H1 (cell line): ENCODE data around the gene POU2AF3.

Source experiments
- ASH2L ChIP-seq: fragments of 200-600, 300-600 bp; sonication (generic); IDR thresholded peaks from one replicate; pipeline ENCODE4 v1.7.1; 2017; ENCODE audit warnings: low read length
- CHD2 ChIP-seq: IDR thresholded peaks from 2 replicates; pipeline ENCODE4 v1.6.1; 2012; ENCODE audit warnings: low read length, improper control_type of control experiment
- CTCF ChIP-seq, 3 experiments: IDR thresholded peaks; 1 replicate in 2 of 3; 2 replicates in 1 of 3; pipeline versions ENCODE4 v1.5.1 to v1.6.1; 2011; ENCODE audit warnings: low read length in 3 of 3, mild to moderate bottlenecking in 3 of 3, inconsistent platforms in 2 of 3, low read depth in 1 of 3, moderate library complexity in 1 of 3; ENCODE audit not compliant: insufficient read depth in 1 of 3; ENCODE audit errors: control extremely low read depth in 1 of 3
- JUND ChIP-seq: IDR thresholded peaks from 2 replicates; pipeline ENCODE4 v1.6.1; 2011; ENCODE audit warnings: mild to moderate bottlenecking, improper control_type of control experiment, low read length

GRCh38 chr11:111298413-111299100 lies at the start of gene POU2AF3:
- TF ChIP-seq ASH2L (no peak), JUND (no peak), CHD2 (no peak), CTCF (IDR thresholded peaks at IDR 0.05; ENCODE audit: control extremely low read depth in 1 of 3, insufficient read depth in 1 of 3, low read depth in 1 of 3, low read length in 3 of 3) (no peak)
